Endodermal cell (in vitro differentiated cells): ENCODE data around the gene MYL3. TPM values are rescaled to one million over a fixed set of nuclear protein-coding genes. Genes with fewer than 3 reads are reported as not detected.

Experiments used
- DNase-seq: peaks from one replicate; pipeline ENCODE4 v3.0.0-alpha.2; 2017
- H3K27ac ChIP-seq: 2 replicates; pipeline ENCODE4 v1.5.1; 2013; ENCODE audit warnings: mild to moderate bottlenecking, low read depth, low read length, moderate library complexity
- H3K27me3 ChIP-seq: 2 replicates; pipeline ENCODE4 v1.6.1; 2013; ENCODE audit warnings: mild to moderate bottlenecking, low read length, moderate library complexity; ENCODE audit not compliant: insufficient read depth, control insufficient read depth, poor library complexity, severe bottlenecking
- H3K36me3 ChIP-seq: 2 replicates; pipeline ENCODE4 v1.7.0; 2013; ENCODE audit warnings: mild to moderate bottlenecking, low read length, moderate library complexity; ENCODE audit not compliant: control insufficient read depth, insufficient read depth
- H3K4me1 ChIP-seq: one replicate; pipeline ENCODE4 v1.7.0; 2013; ENCODE audit warnings: low read length; ENCODE audit not compliant: control insufficient read depth, insufficient read depth
- H3K4me3 ChIP-seq: 2 replicates; pipeline ENCODE4 v1.5.1; 2013; ENCODE audit warnings: mild to moderate bottlenecking, low read length, moderate library complexity
- H3K9ac ChIP-seq: 2 replicates; pipeline ENCODE4 v1.6.1; 2013; ENCODE audit warnings: mild to moderate bottlenecking, low read length, moderate library complexity; ENCODE audit not compliant: poor library complexity, severe bottlenecking; ENCODE audit errors: extremely low read depth
- H3K9me3 ChIP-seq: 2 replicates; pipeline ENCODE4 v1.6.1; 2013; ENCODE audit warnings: mild to moderate bottlenecking, low read length, moderate library complexity; ENCODE audit not compliant: control insufficient read depth
- H3K27ac Mint-ChIP-seq: 2 replicates; pipeline ENCODE4 v1.8.0; 2020; ENCODE audit warnings: mixed read lengths
- H3K27me3 Mint-ChIP-seq: 2 replicates; pipeline ENCODE4 v1.8.0; 2021; ENCODE audit warnings: mild to moderate bottlenecking, mixed read lengths; ENCODE audit not compliant: insufficient read depth
- H3K36me3 Mint-ChIP-seq: 2 replicates; pipeline ENCODE4 v1.8.0; 2020; ENCODE audit warnings: low read depth, mixed read lengths
- H3K4me1 Mint-ChIP-seq: 2 replicates; pipeline ENCODE4 v1.8.0; 2020; ENCODE audit warnings: mixed read lengths
- H3K4me3 Mint-ChIP-seq: 2 replicates; pipeline ENCODE4 v1.8.0; 2020; ENCODE audit warnings: mild to moderate bottlenecking, moderate library complexity, mixed read lengths
- H3K9me3 Mint-ChIP-seq: 2 replicates; pipeline ENCODE4 v1.8.0; 2020; ENCODE audit warnings: mild to moderate bottlenecking, mixed read lengths
- WGBS, 2 experiments: methylation state at CpG; one replicate each; pipeline versions ENCODE4 v1.1.5 to v1.1.7; 2013; ENCODE audit warnings: missing lambda C conversion rate in 2 of 2, mixed read lengths in 1 of 2; ENCODE audit not compliant: insufficient coverage in 1 of 2, insufficient read length in 1 of 2; 5-methylcytosine and 5-hydroxymethylcytosine counted together
- total RNA-seq, 2 donors: library from RNA; stranded (reverse); fragmentation: NEBNext Ultra II Directional in 1 of 2; extraction: Animal tissue kit (Norgen Biotek cat#: 25700) in 1 of 2; gene quantifications; 2 replicates in 1 of 2; 3 replicates in 1 of 2; pipeline ENCODE4 v1.2.1, GENCODE V29; 2021
- TF ChIP-seq, protein P1 (sequence below): fragments of 200-600 bp; sonication (generic); conservative IDR thresholded peaks from 2 replicates; pipeline ENCODE4 v1.5.0; 2021; ENCODE audit warnings: antibody characterized with exemption, mild to moderate bottlenecking

The MYL3 gene
- total RNA-seq, 2 donors from 2014 or later, result 1.6 to 2.3 TPM

DNA sequence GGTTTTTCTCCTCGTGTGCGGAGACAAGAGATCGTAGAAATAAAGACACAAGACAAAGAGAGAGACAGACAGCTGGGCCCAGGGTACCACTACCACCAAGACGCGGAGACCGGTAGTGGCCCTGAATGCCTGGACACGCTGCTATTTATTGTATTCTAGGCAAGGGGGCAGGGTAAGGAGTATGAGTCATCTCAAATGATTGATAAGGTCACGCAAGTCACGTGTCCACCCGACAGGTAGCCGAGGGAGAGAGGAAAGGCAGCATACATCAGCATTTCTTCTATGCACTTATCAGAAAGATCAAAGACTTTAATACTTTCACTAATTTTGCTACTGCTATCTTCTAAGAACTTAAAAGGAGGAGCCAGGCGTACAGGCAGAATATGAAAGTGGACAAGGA is 28.2 kb downstream of the MYL3 start:
- no peaks in the 10 kb centered on the region for H3K4me1 ChIP-seq
- no peaks in the 10 kb centered on the region for H3K36me3 ChIP-seq
- H3K4me3 ChIP-seq, result no peak overlapping the region
- Mint-ChIP-seq H3K4me3 (no peak overlapping the region), H3K27ac (no peak overlapping the region), H3K36me3 (peaks cover 10% of the 10 kb centered on the region), H3K4me1 (peaks cover 13% of the 10 kb centered on the region), H3K27me3 (peaks cover 3% of the 10 kb centered on the region), H3K9me3 (peaks cover 27% of the 10 kb centered on the region)
- TF ChIP-seq, protein P1, sequence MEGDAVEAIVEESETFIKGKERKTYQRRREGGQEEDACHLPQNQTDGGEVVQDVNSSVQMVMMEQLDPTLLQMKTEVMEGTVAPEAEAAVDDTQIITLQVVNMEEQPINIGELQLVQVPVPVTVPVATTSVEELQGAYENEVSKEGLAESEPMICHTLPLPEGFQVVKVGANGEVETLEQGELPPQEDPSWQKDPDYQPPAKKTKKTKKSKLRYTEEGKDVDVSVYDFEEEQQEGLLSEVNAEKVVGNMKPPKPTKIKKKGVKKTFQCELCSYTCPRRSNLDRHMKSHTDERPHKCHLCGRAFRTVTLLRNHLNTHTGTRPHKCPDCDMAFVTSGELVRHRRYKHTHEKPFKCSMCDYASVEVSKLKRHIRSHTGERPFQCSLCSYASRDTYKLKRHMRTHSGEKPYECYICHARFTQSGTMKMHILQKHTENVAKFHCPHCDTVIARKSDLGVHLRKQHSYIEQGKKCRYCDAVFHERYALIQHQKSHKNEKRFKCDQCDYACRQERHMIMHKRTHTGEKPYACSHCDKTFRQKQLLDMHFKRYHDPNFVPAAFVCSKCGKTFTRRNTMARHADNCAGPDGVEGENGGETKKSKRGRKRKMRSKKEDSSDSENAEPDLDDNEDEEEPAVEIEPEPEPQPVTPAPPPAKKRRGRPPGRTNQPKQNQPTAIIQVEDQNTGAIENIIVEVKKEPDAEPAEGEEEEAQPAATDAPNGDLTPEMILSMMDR, result no peak
- no peaks in the 10 kb centered on the region for H3K27me3 ChIP-seq
- no peak overlapping the region for H3K9ac ChIP-seq
- no peak for DNase-seq
- H3K9me3 ChIP-seq, result peaks cover 28% of the 10 kb centered on the region
- no peak overlapping the region for H3K27ac ChIP-seq
- 85 to 91% methylated on average over 8 to 12 of the region's 12 CpGs for WGBS, 2 experiments

DNA sequence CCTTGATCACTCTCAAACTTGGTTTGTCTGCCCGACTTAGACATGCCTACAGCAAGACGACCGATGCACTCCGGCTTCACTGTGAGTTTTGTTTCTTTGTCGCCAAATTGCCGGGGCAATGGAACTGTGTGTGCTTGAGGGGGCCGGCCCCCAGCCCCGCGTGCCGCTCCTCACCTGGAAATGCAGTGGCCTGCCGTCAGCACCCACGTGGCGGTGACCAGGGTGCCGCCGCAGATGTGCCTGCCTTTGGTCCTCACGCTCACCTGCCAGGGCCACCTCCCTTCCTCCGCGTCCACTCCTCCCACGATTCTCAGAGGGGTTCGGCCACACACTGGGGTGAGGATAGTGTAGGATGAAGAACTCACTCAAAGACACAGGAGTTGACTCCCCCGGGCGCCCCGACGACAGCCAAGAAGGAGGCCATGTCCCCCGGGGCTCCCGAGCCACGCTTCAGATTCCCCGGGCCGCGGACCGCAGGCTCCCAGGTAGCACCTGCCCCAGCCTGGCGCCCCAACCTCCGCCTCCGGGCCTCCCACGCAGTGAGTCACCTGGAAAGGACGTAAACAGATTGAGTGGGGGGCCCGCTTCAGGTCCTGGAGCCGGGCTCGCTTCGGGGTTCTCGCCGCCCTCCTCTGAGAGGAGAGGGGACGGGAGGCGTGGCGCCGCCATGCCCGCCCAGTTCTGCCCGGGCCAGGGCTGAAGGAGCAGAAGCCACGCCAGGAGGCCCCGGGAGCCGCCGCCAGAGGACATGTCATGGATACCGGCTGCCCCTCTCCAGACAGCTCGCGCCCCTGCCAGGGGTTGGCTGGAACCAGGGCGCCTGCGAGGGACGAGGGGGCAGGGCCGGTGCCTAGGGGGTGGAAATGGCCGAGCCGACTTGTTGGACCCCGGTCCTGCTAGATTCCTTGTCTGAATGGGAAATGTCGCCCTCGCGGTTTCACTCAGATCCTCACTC is 29.6 kb downstream of the MYL3 start:
- no peak for DNase-seq
- H3K27ac Mint-ChIP-seq, result no peak overlapping the region
- H3K27me3 Mint-ChIP-seq, result peaks cover 3% of the 10 kb centered on the region

DNA sequence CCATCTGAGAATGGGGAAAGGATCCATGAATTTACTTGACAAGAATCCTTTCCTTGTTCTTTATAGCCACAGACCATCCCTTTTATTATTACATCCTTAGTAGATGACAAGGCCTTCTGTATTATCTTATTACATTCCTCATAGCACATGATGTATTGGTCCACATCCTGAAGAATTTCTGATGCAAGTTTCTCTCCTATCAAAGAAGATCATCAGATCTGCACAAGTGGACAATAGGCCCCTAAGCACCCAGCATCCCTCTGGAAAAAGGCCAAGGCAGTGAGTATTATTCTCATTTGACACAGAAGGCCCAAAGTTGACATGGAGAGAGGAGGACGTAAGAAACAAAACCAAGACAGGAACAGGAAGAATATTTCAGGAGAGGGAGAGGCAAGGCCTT is 31.4 kb downstream of the MYL3 start:
- Mint-ChIP-seq H3K36me3 (peaks cover 2% of the 10 kb centered on the region), H3K27me3 (peaks cover 3% of the 10 kb centered on the region), H3K27ac (no peak overlapping the region), H3K9me3 (peaks cover 2% of the 10 kb centered on the region), H3K4me1 (peaks cover 23% of the 10 kb centered on the region), H3K4me3 (no peak overlapping the region)
- Histone ChIP-seq H3K4me1 (no peaks in the 10 kb centered on the region), H3K4me3 (no peak overlapping the region), H3K27me3 (no peaks in the 10 kb centered on the region), H3K9me3 (peaks cover 11% of the 10 kb centered on the region), H3K36me3 (no peaks in the 10 kb centered on the region), H3K9ac (no peak overlapping the region), H3K27ac (no peak overlapping the region)
- DNase-seq, result no peak
- TF ChIP-seq, protein P1, result no peak
- 76 to 100% methylated on average over 1 of the region's 1 CpG for WGBS, 2 experiments

More for the DNA sequence above, 29.6 kb downstream of the MYL3 start:
- 97% methylated on average over 28 to 65 of the region's 65 CpGs for WGBS, 2 experiments
- Histone ChIP-seq H3K9me3 (peaks cover 20% of the 10 kb centered on the region), H3K4me3 (no peak overlapping the region), H3K27ac (no peak overlapping the region), H3K27me3 (no peaks in the 10 kb centered on the region), H3K9ac (no peak overlapping the region), H3K4me1 (no peaks in the 10 kb centered on the region), H3K36me3 (no peaks in the 10 kb centered on the region)
- Mint-ChIP-seq H3K36me3 (peaks cover 4% of the 10 kb centered on the region), H3K9me3 (peaks cover 17% of the 10 kb centered on the region), H3K4me3 (no peak overlapping the region), H3K4me1 (peaks cover 23% of the 10 kb centered on the region)
- TF ChIP-seq, protein P1, result no peak
